HEK293 (cell line): ENCODE measurements around the gene JUP.
A peak's percentile ranks its signal among the peaks of the same experiment; 100 is the strongest.

Source experiments
- HOXA7 ChIP-seq: sonication (generic); formaldehyde crosslinking; IDR thresholded peaks from 2 replicates; pipeline ENCODE4 v1.8.1; 2022; ENCODE audit warnings: missing genetic modification reagents, borderline replicate concordance
- KLF16 ChIP-seq: fragments of 450-650 bp; formaldehyde crosslinking; IDR thresholded peaks from 2 replicates; pipeline ENCODE4 v1.5.1; 2017; ENCODE audit warnings: missing biosample characterization, missing genetic modification characterization
- KLF7 ChIP-seq: fragments of 450-650 bp; formaldehyde crosslinking; IDR thresholded peaks from 2 replicates; pipeline ENCODE4 v1.5.1; 2016; ENCODE audit warnings: missing biosample characterization, missing genetic modification characterization, borderline replicate concordance
- PRDM10 ChIP-seq: fragments of 450-650 bp; formaldehyde crosslinking; IDR thresholded peaks from 2 replicates; pipeline ENCODE4 v1.5.1; 2016; ENCODE audit warnings: missing biosample characterization, missing genetic modification characterization
- SALL2 ChIP-seq: fragments of 450-650 bp; formaldehyde crosslinking; IDR thresholded peaks from 2 replicates; pipeline ENCODE4 v1.5.0; 2017; ENCODE audit warnings: missing biosample characterization, mild to moderate bottlenecking, missing genetic modification characterization, borderline replicate concordance
- SP3 ChIP-seq: fragments of 450-650 bp; formaldehyde crosslinking; IDR thresholded peaks from 2 replicates; pipeline ENCODE4 v1.5.1; 2016; ENCODE audit warnings: missing biosample characterization, missing genetic modification characterization
- SP7 ChIP-seq: fragments of 450-650 bp; formaldehyde crosslinking; IDR thresholded peaks from 2 replicates; pipeline ENCODE4 v1.5.1; 2016; ENCODE audit warnings: missing biosample characterization, missing genetic modification characterization
- YY2 ChIP-seq: fragments of 450-650 bp; formaldehyde crosslinking; IDR thresholded peaks from 2 replicates; pipeline ENCODE4 v1.5.1; 2016; ENCODE audit warnings: missing biosample characterization, missing genetic modification characterization
- ZBTB20 ChIP-seq: fragments of 450-650 bp; formaldehyde crosslinking; IDR thresholded peaks from 2 replicates; pipeline ENCODE4 v1.5.1; 2016; ENCODE audit warnings: missing biosample characterization, missing genetic modification characterization
- ZBTB7A ChIP-seq: fragments of 450-650 bp; formaldehyde crosslinking; IDR thresholded peaks from 2 replicates; pipeline ENCODE4 v1.5.1; 2016; ENCODE audit warnings: low read depth, missing biosample characterization, missing genetic modification characterization
- ZNF157 ChIP-seq: fragments of 450-650 bp; formaldehyde crosslinking; IDR thresholded peaks from 2 replicates; pipeline ENCODE4 v1.5.1; 2016; ENCODE audit warnings: missing biosample characterization, missing genetic modification characterization
- ZNF174 ChIP-seq: fragments of 450-650 bp; formaldehyde crosslinking; IDR thresholded peaks from 2 replicates; pipeline ENCODE4 v1.5.0; 2017; ENCODE audit warnings: missing biosample characterization, mild to moderate bottlenecking, missing genetic modification characterization
- ZNF2 ChIP-seq: fragments of 450-650 bp; formaldehyde crosslinking; IDR thresholded peaks from 2 replicates; pipeline ENCODE4 v1.5.1; 2016; ENCODE audit warnings: missing biosample characterization, missing genetic modification characterization
- ZNF23 ChIP-seq: fragments of 450-650 bp; formaldehyde crosslinking; IDR thresholded peaks from 2 replicates; pipeline ENCODE4 v1.5.1; 2016; ENCODE audit warnings: missing biosample characterization, missing genetic modification characterization, borderline replicate concordance
- ZNF239 ChIP-seq: fragments of 450-650 bp; formaldehyde crosslinking; IDR thresholded peaks from 2 replicates; pipeline ENCODE4 v1.5.1; 2016; ENCODE audit warnings: missing biosample characterization, missing genetic modification characterization
- ZNF394 ChIP-seq: fragments of 450-650 bp; formaldehyde crosslinking; IDR thresholded peaks from 2 replicates; pipeline ENCODE4 v1.5.1; 2016; ENCODE audit warnings: missing biosample characterization, missing genetic modification characterization, mild to moderate bottlenecking, moderate library complexity, borderline replicate concordance
- ZNF48 ChIP-seq: fragments of 450-650 bp; formaldehyde crosslinking; IDR thresholded peaks from 2 replicates; pipeline ENCODE4 v1.5.1; 2016; ENCODE audit warnings: missing biosample characterization, missing genetic modification characterization
- ZNF501 ChIP-seq: fragments of 450-650 bp; formaldehyde crosslinking; IDR thresholded peaks from 2 replicates; pipeline ENCODE4 v1.5.1; 2016; ENCODE audit warnings: missing biosample characterization, missing genetic modification characterization
- ZNF510 ChIP-seq: fragments of 450-650 bp; formaldehyde crosslinking; IDR thresholded peaks from 2 replicates; pipeline ENCODE4 v1.5.1; 2018; ENCODE audit warnings: mild to moderate bottlenecking, missing genetic modification characterization, missing biosample characterization; ENCODE audit not compliant: insufficient replicate concordance
- ZNF514 ChIP-seq: fragments of 450-650 bp; formaldehyde crosslinking; IDR thresholded peaks from 2 replicates; pipeline ENCODE4 v1.5.1; 2016; ENCODE audit warnings: missing biosample characterization, missing genetic modification characterization
- ZNF521 ChIP-seq: fragments of 450-650 bp; formaldehyde crosslinking; IDR thresholded peaks from 2 replicates; pipeline ENCODE4 v1.5.1; 2017; ENCODE audit warnings: missing biosample characterization, mild to moderate bottlenecking, missing genetic modification characterization
- ZNF555 ChIP-seq: fragments of 450-650 bp; formaldehyde crosslinking; conservative IDR thresholded peaks from 2 replicates; pipeline ENCODE4 v1.5.1; 2017; ENCODE audit warnings: missing biosample characterization, mild to moderate bottlenecking, missing genetic modification characterization, inconsistent platforms
- ZNF600 ChIP-seq: fragments of 450-650 bp; formaldehyde crosslinking; IDR thresholded peaks from 2 replicates; pipeline ENCODE4 v1.5.1; 2016; ENCODE audit warnings: missing biosample characterization, missing genetic modification characterization
- ZNF621 ChIP-seq: fragments of 450-650 bp; formaldehyde crosslinking; IDR thresholded peaks from 2 replicates; pipeline ENCODE4 v1.5.1; 2017; ENCODE audit warnings: missing biosample characterization, missing genetic modification characterization
- ZNF624 ChIP-seq: fragments of 450-650 bp; formaldehyde crosslinking; IDR thresholded peaks from 2 replicates; pipeline ENCODE4 v1.5.1; 2017; ENCODE audit warnings: missing biosample characterization, missing genetic modification characterization
- ZNF626 ChIP-seq: fragments of 450-650 bp; sonication (Bioruptor Pico); formaldehyde crosslinking; IDR thresholded peaks from 2 replicates; pipeline ENCODE4 v1.5.1; 2018; ENCODE audit warnings: missing biosample characterization, missing genetic modification characterization, inconsistent platforms
- ZNF645 ChIP-seq: fragments of 450-650 bp; formaldehyde crosslinking; IDR thresholded peaks from 2 replicates; pipeline ENCODE4; 2016; ENCODE audit warnings: missing biosample characterization, missing genetic modification characterization
- ZNF785 ChIP-seq: fragments of 450-650 bp; formaldehyde crosslinking; IDR thresholded peaks from 2 replicates; pipeline ENCODE4 v1.5.1; 2016; ENCODE audit warnings: missing biosample characterization, missing genetic modification characterization
- ZSCAN4 ChIP-seq: fragments of 450-650 bp; formaldehyde crosslinking; IDR thresholded peaks from 2 replicates; pipeline ENCODE4 v1.5.1; 2017; ENCODE audit warnings: missing biosample characterization, missing genetic modification characterization
- TF ChIP-seq, protein P1 (sequence below): fragments of 450-650 bp; formaldehyde crosslinking; IDR thresholded peaks from 2 replicates; pipeline ENCODE4 v1.5.0; 2017; ENCODE audit warnings: missing biosample characterization, missing genetic modification characterization, borderline replicate concordance

The JUP gene

GRCh38 chr17:41801374-41802271 is 15.1 kb upstream of the JUP start (continued):
- TF ChIP-seq HOXA7 (CRISPR knock-in tag) (no peak), KLF7 (tag by site-specific recombination) (no peak), ZNF626 (tag by site-specific recombination) (no peak), ZNF555 (tag by site-specific recombination) (no peak), SALL2 (no peak), ZNF600 (tag by site-specific recombination) (0 out of 2 replicates have a peak, but pooled peaks have one; percentile 13), ZNF624 (tag by site-specific recombination) (no peak), ZNF394 (tag by site-specific recombination) (peak; percentile 44; the same call in 1 of the 2 replicates), PRDM10 (tag by site-specific recombination) (no peak), ZNF157 (no peak), ZNF174 (tag by site-specific recombination) (no peak), ZNF645 (tag by site-specific recombination) (no peak), ZSCAN4 (tag by site-specific recombination) (0 out of 2 replicates have a peak, but pooled peaks have one; percentile 21), ZBTB20 (tag by site-specific recombination) (0 out of 2 replicates have a peak, but pooled peaks have one; percentile 21), ZBTB7A (no peak), ZNF621 (tag by site-specific recombination) (no peak), ZNF514 (no peak), SP7 (peak; percentile 84), SP3 (no peak), ZNF521 (no peak), ZNF510 (no peak), ZNF501 (tag by site-specific recombination) (0 out of 2 replicates have a peak, but pooled peaks have one; percentile 17), KLF16 (tag by site-specific recombination) (no peak), ZNF785 (tag by site-specific recombination) (no peak), ZNF2 (0 out of 2 replicates have a peak, but pooled peaks have one; percentile 42), ZNF239 (tag by site-specific recombination) (no peak), ZNF48 (no peak), ZNF23 (tag by site-specific recombination) (no peak), YY2 (tag by site-specific recombination) (0 out of 2 replicates have a peak, but pooled peaks have one; percentile 22)
- TF ChIP-seq, protein P1, sequence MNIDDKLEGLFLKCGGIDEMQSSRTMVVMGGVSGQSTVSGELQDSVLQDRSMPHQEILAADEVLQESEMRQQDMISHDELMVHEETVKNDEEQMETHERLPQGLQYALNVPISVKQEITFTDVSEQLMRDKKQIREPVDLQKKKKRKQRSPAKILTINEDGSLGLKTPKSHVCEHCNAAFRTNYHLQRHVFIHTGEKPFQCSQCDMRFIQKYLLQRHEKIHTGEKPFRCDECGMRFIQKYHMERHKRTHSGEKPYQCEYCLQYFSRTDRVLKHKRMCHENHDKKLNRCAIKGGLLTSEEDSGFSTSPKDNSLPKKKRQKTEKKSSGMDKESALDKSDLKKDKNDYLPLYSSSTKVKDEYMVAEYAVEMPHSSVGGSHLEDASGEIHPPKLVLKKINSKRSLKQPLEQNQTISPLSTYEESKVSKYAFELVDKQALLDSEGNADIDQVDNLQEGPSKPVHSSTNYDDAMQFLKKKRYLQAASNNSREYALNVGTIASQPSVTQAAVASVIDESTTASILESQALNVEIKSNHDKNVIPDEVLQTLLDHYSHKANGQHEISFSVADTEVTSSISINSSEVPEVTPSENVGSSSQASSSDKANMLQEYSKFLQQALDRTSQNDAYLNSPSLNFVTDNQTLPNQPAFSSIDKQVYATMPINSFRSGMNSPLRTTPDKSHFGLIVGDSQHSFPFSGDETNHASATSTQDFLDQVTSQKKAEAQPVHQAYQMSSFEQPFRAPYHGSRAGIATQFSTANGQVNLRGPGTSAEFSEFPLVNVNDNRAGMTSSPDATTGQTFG (tag by site-specific recombination): no peak
